Stimulated activated CD8-positive, alpha-beta memory T cell treated with anti-CD3 and anti-CD28 coated beads, Interleukin-7, amount 100 ng/mL, for 48 hours (primary cell): Measurements from ENCODE around the gene DAPK1.

ENCODE experiments used
- DNase-seq, 2 donors: peaks; one replicate each; pipeline ENCODE4 v3.0.0-alpha.2; 2020; ENCODE audit warnings: low read depth in 1 of 2; ENCODE audit errors: extremely low read depth in 1 of 2

DAPK1 gene

GRCh38 chr9:87662808-87663528 lies 165.3 kb downstream of the DAPK1 start:
- peak; percentile 5 to 52 for DNase-seq

- no peak for DNase-seq
These were observed 165.9 kb downstream of the DAPK1 start for GRCh38 chr9:87663556-87663955.

GRCh38 chr9:87664153-87665060 lies 166.7 kb downstream of the DAPK1 start:
- no peak for DNase-seq

GRCh38 chr9:87665505-87665904 lies 167.8 kb downstream of the DAPK1 start:
- DNase-seq, result no peak

- DNase-seq, result no peak
These were observed 169.6 kb downstream of the DAPK1 start for GRCh38 chr9:87667164-87667738.

GRCh38 chr9:87668222-87668621 lies 170.6 kb downstream of the DAPK1 start:
- DNase-seq, result no peak

GRCh38 chr9:87668722-87669121 lies 171.1 kb downstream of the DAPK1 start:
- DNase-seq, result no peak

GRCh38 chr9:87670572-87671264 lies 173.1 kb downstream of the DAPK1 start:
- no peak for DNase-seq

GRCh38 chr9:87671478-87671877 lies 173.8 kb downstream of the DAPK1 start:
- no peak for DNase-seq

- DNase-seq, result no peak
These were observed 174.3 kb downstream of the DAPK1 start for GRCh38 chr9:87671925-87672324.

GRCh38 chr9:87672586-87672985 lies 174.9 kb downstream of the DAPK1 start:
- no peak for DNase-seq

- no peak for DNase-seq
These were observed 175.9 kb downstream of the DAPK1 start for GRCh38 chr9:87673446-87674120.

GRCh38 chr9:87674565-87675299 lies 177.1 kb downstream of the DAPK1 start:
- no peak for DNase-seq

- DNase-seq, result no peak
These were observed 178.3 kb downstream of the DAPK1 start for GRCh38 chr9:87675906-87676515.

GRCh38 chr9:87676976-87677775 lies 179.5 kb downstream of the DAPK1 start:
- no peak for DNase-seq

- no peak for DNase-seq
These were observed 180.3 kb downstream of the DAPK1 start for GRCh38 chr9:87677776-87678587.

- peak in 1 of 2 donors; percentile 16 for DNase-seq
These were observed 181.1 kb downstream of the DAPK1 start for GRCh38 chr9:87678650-87679355.
